Activated T-helper 2 cell treated with anti-CD3 and anti-CD28 coated beads, Interferon-gamma antibody, Interleukin-2, Interleukin-4, amounts not matched to agents 10 μg/mL and 5 μg/mL and 100 μg/mL, durations not matched to agents 14 hours and 24 hours and 36 hours (primary cell): ENCODE data around the gene EIF3K. TPM values are rescaled to one million over a fixed set of nuclear protein-coding genes. Genes with fewer than 3 reads are reported as not detected.
A peak's percentile ranks its signal among the peaks of the same experiment; 100 is the strongest.

Source experiments
- DNase-seq: peaks from one replicate; pipeline ENCODE4 v3.0.0; 2021; ENCODE audit warnings: low spot score
- H3K27ac Mint-ChIP-seq: one replicate; pipeline ENCODE4 v1.8.0; 2021; ENCODE audit warnings: mixed read lengths
- H3K27me3 Mint-ChIP-seq: one replicate; pipeline ENCODE4 v1.8.0; 2021; ENCODE audit warnings: low read depth, mixed read lengths
- H3K36me3 Mint-ChIP-seq: one replicate; pipeline ENCODE4 v1.8.0; 2021; ENCODE audit warnings: low read depth, mixed read lengths
- H3K4me1 Mint-ChIP-seq: one replicate; pipeline ENCODE4 v1.8.0; 2021; ENCODE audit warnings: low read depth, mixed read lengths
- H3K4me3 Mint-ChIP-seq: one replicate; pipeline ENCODE4 v1.8.0; 2021; ENCODE audit warnings: low read depth, mild to moderate bottlenecking, moderate library complexity, mixed read lengths
- H3K9me3 Mint-ChIP-seq: one replicate; pipeline ENCODE4 v1.8.0; 2021; ENCODE audit warnings: mixed read lengths
- intact Hi-C: fragments of 100-400 bp; cut with micrococcal nuclease; formaldehyde crosslinking; loops from one replicate; pipeline ENCODE4 v1.15.1; 2023
- total RNA-seq: library from RNA; stranded (reverse); gene quantifications from 2 replicates; pipeline ENCODE4 v1.2.3, GENCODE V29; 2022

EIF3K gene
- total RNA-seq, 1 donor from 2014 or later: 287 TPM

DNA sequence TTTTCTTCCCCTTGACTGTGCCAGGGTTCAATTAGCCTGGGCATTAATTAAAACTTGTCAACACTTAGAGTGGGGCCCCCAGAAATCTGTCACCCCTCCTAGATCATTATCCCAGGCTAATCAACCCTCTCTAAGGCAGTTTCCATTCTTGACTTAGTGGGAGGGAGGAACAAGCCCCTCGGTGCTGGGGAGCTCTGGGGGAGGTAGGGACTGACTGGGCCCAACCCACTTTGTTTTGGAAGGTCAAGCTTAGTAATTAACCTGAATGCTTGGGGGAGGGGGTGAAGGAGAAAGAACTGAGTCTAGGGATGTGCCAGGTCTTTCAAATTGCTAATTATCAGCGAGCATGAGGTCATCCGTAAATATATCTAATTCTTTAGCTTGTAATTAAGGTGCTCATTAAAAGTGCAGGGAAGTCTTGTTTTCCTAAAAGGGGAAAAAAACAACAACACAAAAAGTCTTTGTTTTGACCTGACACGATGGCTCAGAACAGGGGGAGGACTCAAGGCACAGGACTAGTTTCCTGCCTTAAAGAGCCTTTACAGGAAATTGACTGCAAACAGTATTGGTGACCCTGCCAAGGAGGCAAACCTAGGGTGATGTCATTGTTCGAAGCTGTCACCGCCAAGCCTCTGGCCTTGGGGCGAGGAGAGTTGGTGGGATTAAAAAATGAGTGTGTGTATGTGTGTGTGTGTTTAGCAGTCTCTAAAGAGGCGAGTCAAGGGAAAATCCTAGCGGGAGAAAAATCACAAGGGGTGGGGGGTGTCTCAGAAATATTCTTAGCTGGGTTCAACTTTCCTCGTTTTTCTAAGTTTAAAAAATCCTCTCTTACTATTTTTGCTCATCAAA lies 47.9 kb downstream of the EIF3K start:
- H3K4me3 Mint-ChIP-seq: peak overlapping the region; percentile 34
- intact Hi-C loops: no loop called here

DNA sequence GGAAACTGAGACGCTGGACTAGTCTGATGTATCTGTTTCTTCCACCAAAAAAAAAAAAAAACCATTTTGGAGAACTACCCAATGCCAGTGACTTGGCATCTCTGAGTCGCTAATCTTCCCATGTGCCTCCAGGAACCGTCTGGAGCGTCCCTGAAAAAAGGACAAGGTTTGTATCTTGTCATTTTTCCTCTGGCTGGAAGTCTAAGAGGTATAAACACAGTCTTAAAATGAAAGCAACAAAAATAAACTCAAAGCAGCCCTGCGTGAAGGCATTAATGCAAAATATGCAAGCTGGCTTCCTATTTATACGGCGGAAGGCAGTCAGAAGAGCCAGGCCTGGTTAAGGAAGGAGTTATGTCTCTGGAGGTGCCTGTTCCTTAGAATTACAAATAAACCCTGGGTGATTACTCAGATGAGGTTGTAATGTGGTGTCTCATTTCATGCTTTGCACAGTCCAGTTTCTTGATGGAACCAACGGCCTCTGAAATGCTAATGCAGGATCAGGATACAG lies 48.7 kb downstream of the EIF3K start:
- intact Hi-C loops: no loop called here

More for the DNA sequence above, 47.9 kb downstream of the EIF3K start:
- no peaks in the 10 kb centered on the region for H3K9me3 Mint-ChIP-seq
- H3K27ac Mint-ChIP-seq: peak overlapping the region; percentile 76
- no peak for DNase-seq
- H3K27me3 Mint-ChIP-seq: no peaks in the 10 kb centered on the region
- H3K4me1 Mint-ChIP-seq: peaks cover 65% of the 10 kb centered on the region
- peaks cover 25% of the 10 kb centered on the region for H3K36me3 Mint-ChIP-seq

DNA sequence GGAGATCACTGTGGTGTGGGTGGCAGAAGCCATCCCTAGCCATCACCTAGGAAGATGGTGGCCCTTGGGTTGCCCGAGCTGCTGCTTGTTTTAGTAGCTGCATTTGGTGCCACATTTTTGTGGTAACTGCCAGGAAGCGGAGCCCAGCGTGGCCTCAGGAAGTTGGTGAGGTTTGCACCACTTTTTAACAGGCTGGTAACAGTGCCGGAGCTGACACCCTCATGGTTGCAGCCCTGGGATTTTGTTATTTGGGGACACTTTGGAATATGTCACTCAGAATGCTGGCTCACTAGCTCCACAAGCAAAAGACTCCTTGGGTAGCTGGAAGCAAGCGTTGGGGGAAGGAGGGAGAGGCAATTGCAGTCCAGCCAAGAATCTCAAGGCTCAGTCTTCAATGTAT lies 50.6 kb downstream of the EIF3K start:
- Mint-ChIP-seq H3K36me3 (peaks cover 24% of the 10 kb centered on the region), H3K9me3 (no peaks in the 10 kb centered on the region), H3K4me3 (peak overlapping the region; percentile 40), H3K4me1 (peaks cover 56% of the 10 kb centered on the region), H3K27me3 (no peaks in the 10 kb centered on the region), H3K27ac (peak overlapping the region; percentile 38)
- intact Hi-C loops: no loop called here
- no peak for DNase-seq

More for the DNA sequence above, 48.7 kb downstream of the EIF3K start:
- H3K36me3 Mint-ChIP-seq: peaks cover 25% of the 10 kb centered on the region
- H3K4me1 Mint-ChIP-seq: peaks cover 58% of the 10 kb centered on the region
- H3K27me3 Mint-ChIP-seq: no peaks in the 10 kb centered on the region
- no peak overlapping the region for H3K4me3 Mint-ChIP-seq
- H3K9me3 Mint-ChIP-seq: no peaks in the 10 kb centered on the region
- DNase-seq: no peak
- no peak overlapping the region for H3K27ac Mint-ChIP-seq

GRCh38 chr19:38670921-38671398 lies 52.0 kb downstream of the EIF3K start:
- intact Hi-C loops: no loop called here
- peaks cover 28% of the 10 kb centered on the region for H3K36me3 Mint-ChIP-seq
- no peak for DNase-seq
- no peak overlapping the region for H3K27ac Mint-ChIP-seq
- H3K4me1 Mint-ChIP-seq: peaks cover 62% of the 10 kb centered on the region
- no peaks in the 10 kb centered on the region for H3K27me3 Mint-ChIP-seq
- H3K4me3 Mint-ChIP-seq: no peak overlapping the region
- no peaks in the 10 kb centered on the region for H3K9me3 Mint-ChIP-seq

DNA sequence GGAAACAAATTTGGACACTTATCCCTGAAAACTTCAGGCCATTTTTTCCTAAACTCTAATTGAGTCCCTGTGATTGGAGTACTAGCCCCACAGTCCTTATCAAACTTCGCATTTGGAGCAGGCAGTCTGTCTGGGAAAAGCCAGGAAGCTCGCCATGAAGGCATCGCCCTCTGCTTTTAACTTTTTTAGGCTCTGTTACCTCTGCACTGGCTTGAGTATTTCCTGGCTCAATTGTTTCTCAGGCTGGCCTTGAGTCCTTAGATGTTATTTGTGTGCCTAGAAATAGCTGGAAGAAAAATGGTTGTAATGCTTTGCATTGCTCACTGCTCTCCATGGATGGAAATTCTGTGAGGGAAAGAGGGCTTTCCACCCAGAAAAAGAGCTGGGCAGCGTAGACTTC lies 52.7 kb downstream of the EIF3K start:
- H3K27ac Mint-ChIP-seq: no peak overlapping the region
- no peaks in the 10 kb centered on the region for H3K27me3 Mint-ChIP-seq
- H3K4me3 Mint-ChIP-seq: no peak overlapping the region
- peaks cover 60% of the 10 kb centered on the region for H3K4me1 Mint-ChIP-seq
- H3K36me3 Mint-ChIP-seq: peaks cover 30% of the 10 kb centered on the region
- DNase-seq: no peak
- intact Hi-C loops: no loop called here
- no peaks in the 10 kb centered on the region for H3K9me3 Mint-ChIP-seq

DNA sequence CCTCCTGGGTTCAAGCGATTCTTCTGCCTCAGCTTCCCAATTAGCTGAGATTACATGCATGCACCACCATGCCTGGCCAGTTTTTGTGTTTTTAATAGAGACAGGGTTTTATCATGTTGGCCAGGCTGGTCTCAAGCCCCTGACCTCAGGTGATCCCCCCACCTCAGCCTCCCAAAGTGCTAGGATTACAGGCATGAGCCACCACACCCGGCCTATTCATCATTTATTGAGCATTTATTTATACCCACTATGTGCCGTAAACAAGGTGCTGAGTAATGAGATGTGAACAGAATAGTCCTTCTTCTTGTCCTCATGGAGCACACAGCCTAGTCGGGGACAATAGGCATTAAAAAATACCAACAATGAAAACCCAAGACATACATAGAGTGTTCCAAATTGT lies 54.0 kb downstream of the EIF3K start:
- intact Hi-C loops: no loop called here
- Mint-ChIP-seq H3K4me1 (peaks cover 63% of the 10 kb centered on the region), H3K36me3 (peaks cover 31% of the 10 kb centered on the region), H3K27me3 (no peaks in the 10 kb centered on the region), H3K27ac (no peak overlapping the region), H3K9me3 (no peaks in the 10 kb centered on the region), H3K4me3 (no peak overlapping the region)
- no peak for DNase-seq

DNA sequence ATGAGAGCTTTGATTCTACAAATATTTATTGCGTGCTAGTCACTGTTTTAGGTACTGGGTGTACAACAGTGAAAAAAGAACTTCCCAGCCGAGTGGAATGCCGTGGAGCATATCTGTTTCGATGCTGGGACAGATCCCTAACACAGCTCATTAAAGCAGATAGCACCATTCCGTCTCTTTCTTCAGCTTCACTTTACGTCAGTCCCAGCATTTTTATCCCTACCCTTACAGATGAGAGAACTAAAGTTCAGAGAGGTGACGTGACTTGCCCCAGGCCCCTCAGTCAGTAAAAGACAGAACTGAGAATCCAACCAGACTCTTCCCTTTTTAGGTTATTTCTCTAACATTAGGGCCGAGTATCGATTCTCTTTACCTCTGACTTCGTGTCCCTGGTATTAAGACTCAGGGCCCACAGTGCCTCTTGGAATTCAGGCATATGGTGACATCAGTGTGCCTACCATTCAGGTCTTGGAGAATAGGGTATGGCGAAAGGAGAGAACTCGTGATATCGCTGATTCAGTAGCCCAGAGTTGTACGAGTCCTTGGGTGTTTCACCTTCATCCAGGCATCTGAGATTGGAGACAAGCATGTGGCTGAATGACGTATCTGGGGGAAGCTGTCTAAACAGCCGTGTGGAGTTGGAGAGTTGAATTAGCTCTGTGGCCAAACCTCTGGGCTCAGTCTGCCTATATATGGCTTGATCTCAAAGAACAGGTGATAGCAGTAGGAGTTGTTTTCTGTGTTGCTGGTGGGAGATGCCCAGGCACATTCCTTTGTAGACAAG lies 55.6 kb downstream of the EIF3K start:
- H3K9me3 Mint-ChIP-seq: no peaks in the 10 kb centered on the region
- peaks cover 24% of the 10 kb centered on the region for H3K36me3 Mint-ChIP-seq
- no peak for DNase-seq
- H3K4me1 Mint-ChIP-seq: peaks cover 64% of the 10 kb centered on the region
- no peaks in the 10 kb centered on the region for H3K27me3 Mint-ChIP-seq
- no peak overlapping the region for H3K4me3 Mint-ChIP-seq
- intact Hi-C loops: no loop called here
- peak overlapping the region; percentile 28 for H3K27ac Mint-ChIP-seq

- Mint-ChIP-seq H3K27ac (peak overlapping the region; percentile 52), H3K36me3 (peaks cover 27% of the 10 kb centered on the region), H3K9me3 (no peaks in the 10 kb centered on the region), H3K4me1 (peaks cover 66% of the 10 kb centered on the region), H3K4me3 (no peak overlapping the region), H3K27me3 (no peaks in the 10 kb centered on the region)
- DNase-seq: no peak
- intact Hi-C loops: no loop called here
Observed at GRCh38 chr19:38675611-38676010, 56.6 kb downstream of the EIF3K start.

DNA sequence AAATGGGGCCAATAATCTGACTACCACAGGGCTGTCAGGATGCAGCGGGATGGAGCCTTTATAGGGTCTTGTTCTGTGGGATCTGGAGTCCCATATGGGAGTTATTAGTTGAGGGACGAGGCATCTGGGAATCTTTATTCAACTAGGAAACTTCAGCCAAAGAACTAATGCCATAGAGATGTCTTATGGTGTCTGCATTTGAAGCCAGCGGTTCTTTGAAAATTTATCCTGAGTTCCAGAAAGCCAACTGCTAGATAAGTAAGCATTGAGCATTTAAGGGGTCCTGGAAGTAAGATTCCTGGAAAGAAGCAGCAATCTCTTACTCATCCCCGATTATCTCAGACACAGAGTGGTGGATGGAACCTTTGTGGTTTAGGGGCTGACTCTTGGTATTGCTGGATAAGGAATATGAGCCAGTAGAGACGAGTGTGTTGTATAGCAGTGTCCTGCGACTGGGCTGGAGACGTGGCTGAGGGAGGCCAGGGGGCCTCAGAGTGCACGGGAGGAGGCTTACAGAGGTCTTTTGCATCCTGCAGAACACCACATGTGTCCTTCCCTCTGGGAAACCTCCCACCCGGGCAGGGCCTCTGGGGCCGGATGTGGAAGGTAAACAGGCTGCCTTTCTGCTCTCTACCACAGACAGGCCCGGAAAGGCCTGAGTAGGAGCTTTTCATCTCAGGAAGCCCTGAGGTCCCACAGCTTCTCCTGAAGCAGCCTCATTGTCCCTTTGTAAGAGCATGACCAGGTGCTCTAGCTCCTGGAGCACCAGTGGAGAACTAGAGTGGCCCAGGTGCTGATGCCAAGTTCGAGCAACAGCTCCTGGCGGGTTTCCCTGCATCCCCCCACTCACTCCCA lies 57.3 kb downstream of the EIF3K start:
- intact Hi-C loops: no loop called here
- Mint-ChIP-seq H3K27me3 (no peaks in the 10 kb centered on the region), H3K9me3 (no peaks in the 10 kb centered on the region), H3K4me3 (no peak overlapping the region), H3K36me3 (peaks cover 29% of the 10 kb centered on the region), H3K27ac (peak overlapping the region; percentile 52), H3K4me1 (peaks cover 67% of the 10 kb centered on the region)
- no peak for DNase-seq

- Mint-ChIP-seq H3K4me1 (peaks cover 72% of the 10 kb centered on the region), H3K4me3 (no peak overlapping the region), H3K9me3 (no peaks in the 10 kb centered on the region), H3K36me3 (peaks cover 35% of the 10 kb centered on the region), H3K27me3 (no peaks in the 10 kb centered on the region), H3K27ac (no peak overlapping the region)
- intact Hi-C loops: no loop called here
- no peak for DNase-seq
Observed at GRCh38 chr19:38676878-38677646, 58.1 kb downstream of the EIF3K start.

DNA sequence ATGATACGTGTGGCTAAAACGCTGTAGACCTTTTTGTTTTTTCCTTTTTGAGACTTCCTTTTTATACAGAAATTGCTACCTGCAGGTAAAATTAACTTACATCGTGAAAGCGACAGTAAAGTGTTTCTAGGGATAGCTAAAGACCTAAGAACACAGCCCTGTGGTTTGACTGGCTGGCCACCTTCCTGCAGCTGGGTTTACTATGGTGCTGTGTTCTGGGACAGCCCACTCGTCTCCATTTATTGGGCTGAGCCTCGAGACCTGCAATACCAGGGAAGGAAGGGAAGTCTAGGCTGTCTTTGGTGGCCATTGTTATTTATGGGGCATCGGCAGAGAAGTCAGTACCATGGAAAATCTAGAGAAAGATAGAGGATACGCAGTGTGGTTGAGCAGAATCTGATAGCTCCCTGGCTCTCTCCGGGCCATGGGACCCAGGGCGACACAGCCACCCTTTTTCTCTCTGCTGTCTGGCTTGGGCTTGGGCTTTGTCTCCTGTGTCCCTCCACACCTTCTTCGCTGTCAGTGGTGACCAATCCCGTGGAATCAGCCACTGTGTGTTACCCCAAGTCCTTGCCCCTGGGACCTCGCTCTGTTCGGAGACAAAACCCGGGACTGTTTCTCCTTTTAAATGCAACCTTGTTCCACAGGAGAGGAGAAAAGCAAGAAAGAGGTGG lies 59.4 kb downstream of the EIF3K start:
- H3K4me1 Mint-ChIP-seq: peaks cover 85% of the 10 kb centered on the region
- no peak overlapping the region for H3K4me3 Mint-ChIP-seq
- H3K27me3 Mint-ChIP-seq: no peaks in the 10 kb centered on the region
- no peak overlapping the region for H3K27ac Mint-ChIP-seq
- intact Hi-C loops: no loop called here
- peaks cover 48% of the 10 kb centered on the region for H3K36me3 Mint-ChIP-seq
- DNase-seq: no peak
- H3K9me3 Mint-ChIP-seq: peaks cover 7% of the 10 kb centered on the region
